Stimulated activated CD4-positive, alpha-beta T cell treated with anti-CD3 and anti-CD28 coated beads, TNF-alpha, amount 100 ng/mL, for 4 hours (primary cell): Measurements from ENCODE around the gene GALR2.

ENCODE experiments used
- DNase-seq, 3 experiments: peaks; one replicate each; pipeline ENCODE4 v3.0.0-alpha.2; 2020; ENCODE audit warnings: low read depth in 3 of 3

The GALR2 gene

GRCh38 chr17:76079956-76080767 lies 5.6 kb downstream of the GALR2 start:
- DNase-seq = no peak

GRCh38 chr17:76080768-76081287 lies 6.2 kb downstream of the GALR2 start:
- no peak for DNase-seq

GRCh38 chr17:76081295-76082210 lies 7.0 kb downstream of the GALR2 start:
- no peak for DNase-seq

DNA sequence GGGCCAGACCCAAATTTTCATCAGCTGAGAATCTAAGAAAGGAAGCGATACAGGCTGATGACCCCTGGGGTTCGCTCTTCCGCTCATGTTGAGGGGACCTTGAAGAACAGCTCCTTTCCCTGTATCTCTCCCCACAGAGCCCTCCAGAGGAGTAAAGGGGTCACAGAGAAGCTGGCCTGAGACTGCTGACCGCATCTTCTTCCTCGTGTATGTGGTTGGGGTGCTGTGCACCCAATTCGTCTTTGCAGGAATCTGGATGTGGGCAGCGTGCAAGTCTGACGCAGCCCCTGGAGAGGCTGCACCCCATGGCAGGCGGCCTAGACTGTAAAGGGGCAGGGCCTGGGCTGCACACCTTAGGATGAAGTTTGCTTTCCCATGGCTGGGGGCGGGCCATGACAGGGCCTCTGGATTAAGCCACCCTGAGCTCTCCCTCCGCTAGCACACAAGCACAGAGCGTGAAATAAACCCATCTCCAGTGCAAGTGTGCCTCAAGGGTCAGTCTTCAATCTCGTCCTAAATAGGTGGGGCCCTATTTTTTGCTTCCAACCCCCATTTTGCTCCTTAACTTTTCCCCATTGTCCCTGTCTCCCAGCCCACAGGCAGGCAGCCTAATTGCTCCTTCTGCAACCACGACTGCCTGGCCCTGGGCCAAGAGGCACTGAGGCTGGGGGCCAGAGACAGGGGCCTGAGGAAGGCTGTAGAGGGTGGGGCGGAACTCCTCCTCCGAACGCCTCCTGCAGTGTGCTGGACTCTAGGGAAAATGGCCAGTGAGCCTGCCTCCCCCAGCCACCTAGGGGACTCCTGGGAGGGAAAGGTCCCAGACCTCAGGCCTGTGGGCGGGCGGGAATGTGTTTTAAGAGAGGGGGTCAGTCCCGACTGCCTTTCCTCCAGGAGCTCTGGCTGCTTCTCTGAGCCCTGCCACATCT lies 8.0 kb downstream of the GALR2 start:
- DNase-seq = no peak

- no peak for DNase-seq
Observed at GRCh38 chr17:76083536-76084182, 9.1 kb downstream of the GALR2 start.

DNA sequence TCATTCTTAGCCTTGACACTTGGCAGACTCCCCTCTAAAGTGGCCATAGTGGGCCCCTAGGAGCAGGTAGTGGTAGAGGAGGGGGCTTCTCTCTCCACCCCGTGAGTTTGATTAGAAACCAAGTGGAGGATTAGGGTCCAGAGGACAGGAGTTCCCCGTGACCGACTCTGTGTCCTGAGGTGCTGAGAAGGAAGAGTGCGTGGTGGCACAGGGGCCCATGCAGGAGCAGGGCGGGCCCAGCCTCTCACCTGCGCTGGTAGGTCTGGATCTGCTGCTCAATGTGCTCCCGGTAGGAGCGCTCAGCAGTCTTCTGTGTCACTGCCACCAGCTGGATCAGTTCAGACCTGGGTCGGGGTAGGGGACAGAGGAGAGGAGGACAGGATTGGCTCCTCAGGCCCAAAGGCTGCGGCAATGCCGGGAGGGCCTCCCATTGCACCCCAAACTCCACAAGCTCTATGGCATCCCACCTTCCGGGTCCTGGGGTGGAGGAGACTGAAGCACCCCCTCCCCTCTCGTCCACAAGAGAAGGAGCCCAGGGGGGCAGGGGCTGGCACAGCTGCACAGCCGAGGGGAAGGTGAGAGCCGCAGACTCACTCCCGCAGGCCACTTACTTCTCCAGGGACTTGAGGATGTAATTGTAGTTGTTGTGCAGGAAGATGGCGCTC lies 10.6 kb downstream of the GALR2 start:
- DNase-seq = no peak

DNA sequence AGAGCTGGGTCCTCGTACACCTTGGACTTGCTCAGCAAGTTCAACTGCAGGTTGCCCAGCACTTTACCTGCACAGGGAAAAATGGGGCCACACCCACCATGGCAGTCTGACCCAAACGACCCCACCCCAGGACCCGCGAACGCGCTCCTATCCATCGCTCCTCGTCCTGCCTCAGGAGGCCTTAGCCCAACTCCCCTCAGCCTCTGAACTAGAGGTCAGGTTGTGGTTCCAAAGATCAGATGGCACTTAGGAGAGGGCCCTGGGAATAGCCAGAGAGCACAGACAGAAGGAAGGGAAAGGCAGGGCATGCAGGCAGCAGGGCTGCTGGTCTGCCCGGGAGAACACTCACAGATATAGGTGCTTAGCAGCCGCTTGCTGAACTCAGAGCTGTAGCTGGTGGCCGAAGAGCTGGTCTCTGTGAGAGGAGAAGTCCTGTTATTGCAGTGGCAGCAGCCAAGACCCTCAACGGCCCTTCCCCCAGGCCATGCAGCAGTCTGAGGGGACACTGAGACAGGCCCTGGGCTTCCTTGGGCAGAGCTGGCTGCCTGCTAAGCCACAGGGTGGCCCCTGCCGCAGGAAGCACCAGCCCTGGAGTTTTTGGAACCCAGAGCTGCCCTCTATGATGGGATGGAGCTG lies 11.3 kb downstream of the GALR2 start:
- no peak for DNase-seq

GRCh38 chr17:76086384-76086783 lies 11.8 kb downstream of the GALR2 start:
- DNase-seq = no peak

DNA sequence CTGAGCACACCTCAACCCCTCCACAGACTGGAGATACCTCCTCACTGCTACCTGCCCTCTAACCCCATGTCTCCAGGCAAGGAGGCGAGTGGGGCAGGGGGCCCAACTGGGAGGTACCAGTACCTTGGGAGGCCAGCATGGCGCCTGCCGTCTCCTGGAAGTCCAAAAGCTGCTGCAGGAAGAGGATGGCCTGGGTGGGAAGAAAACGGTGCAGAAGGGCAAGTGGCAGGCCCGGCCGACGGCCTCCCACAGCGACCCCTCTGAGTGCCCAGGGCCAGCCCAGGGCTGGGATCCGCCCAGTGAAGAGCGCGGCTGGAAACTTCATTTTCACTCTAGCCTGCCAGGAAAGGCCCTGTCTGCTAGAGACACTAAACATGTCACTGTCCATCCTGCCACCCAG lies 12.9 kb downstream of the GALR2 start:
- no peak for DNase-seq

DNA sequence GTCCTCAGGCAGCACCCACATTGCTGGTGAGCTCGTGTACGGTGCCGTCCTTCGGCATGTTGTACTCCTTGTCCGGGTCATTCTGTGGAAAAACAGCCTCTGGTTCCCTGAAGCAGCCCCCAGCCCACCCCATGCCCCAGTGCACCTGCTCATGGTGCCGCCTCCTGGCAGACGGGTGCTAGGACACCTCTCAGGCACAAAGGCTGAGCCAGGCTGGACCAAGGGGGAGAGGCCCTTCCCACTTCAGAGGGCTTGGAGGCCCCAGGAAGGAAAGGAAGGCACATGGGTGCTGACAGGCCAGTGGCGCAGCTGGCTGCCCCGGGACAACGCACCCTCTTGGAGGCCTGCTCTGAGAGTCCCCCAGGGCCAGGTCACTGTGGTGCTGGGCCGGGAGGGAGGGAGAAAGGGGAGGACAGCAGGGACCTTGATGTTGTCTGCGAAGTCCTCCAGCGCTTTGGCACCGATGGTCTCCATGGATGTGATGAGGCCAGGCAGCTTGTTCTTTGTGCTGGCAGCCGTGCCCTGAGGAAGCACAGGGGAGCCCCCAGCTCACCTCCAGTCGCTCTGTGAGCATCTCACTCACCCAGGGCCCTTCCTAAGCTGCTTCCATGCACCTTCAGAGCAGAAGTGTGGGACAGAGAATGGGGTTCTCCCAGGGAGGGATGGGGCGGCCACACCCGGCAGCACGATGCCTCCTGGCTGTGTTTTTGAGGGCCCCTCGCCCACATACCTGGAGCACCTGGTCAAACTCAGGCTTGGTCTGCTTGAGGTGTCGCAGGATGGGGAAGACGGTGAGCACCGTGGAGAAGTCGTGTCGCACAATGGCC lies 13.7 kb downstream of the GALR2 start:
- no peak for DNase-seq

DNA sequence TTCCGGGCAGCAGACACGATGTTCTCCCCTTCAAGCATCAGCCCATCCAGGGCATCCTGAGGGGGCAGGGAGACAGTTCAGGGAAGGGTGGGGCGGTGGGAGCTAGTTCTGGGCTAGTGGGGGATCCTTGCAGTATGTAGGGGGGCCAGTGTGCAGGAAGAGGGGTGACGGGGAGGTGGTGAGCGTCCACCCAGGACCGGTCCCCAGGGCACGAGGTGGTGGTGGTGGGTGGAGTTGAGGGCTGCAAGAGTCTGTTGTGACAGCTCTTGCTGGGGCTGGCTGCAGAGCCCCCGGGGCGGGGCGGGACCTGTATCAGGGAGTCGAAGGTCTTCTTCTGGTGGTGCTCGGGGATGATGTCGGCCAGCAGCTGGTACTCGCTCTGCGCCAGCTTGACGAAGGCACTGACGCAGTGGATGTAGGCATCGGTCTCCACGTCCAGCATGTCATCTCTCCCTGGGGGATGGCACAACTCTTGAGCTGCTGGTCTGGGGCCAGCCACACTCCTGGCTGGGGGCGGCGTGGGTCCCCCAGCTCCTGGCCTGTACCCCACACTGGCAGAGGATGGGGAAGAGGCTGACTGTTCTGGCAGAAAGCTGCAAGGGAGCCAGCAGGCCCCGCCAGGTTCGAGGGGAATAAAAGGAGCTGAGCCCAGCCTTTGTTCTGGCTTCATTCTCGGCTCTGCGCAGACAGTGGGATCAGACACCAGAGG lies 14.4 kb downstream of the GALR2 start:
- DNase-seq = no peak

- DNase-seq = no peak
Observed at GRCh38 chr17:76089680-76090516, 15.3 kb downstream of the GALR2 start.

GRCh38 chr17:76090517-76091129 lies 16.0 kb downstream of the GALR2 start:
- no peak for DNase-seq

GRCh38 chr17:76091526-76092286 lies 17.1 kb downstream of the GALR2 start:
- no peak for DNase-seq

DNA sequence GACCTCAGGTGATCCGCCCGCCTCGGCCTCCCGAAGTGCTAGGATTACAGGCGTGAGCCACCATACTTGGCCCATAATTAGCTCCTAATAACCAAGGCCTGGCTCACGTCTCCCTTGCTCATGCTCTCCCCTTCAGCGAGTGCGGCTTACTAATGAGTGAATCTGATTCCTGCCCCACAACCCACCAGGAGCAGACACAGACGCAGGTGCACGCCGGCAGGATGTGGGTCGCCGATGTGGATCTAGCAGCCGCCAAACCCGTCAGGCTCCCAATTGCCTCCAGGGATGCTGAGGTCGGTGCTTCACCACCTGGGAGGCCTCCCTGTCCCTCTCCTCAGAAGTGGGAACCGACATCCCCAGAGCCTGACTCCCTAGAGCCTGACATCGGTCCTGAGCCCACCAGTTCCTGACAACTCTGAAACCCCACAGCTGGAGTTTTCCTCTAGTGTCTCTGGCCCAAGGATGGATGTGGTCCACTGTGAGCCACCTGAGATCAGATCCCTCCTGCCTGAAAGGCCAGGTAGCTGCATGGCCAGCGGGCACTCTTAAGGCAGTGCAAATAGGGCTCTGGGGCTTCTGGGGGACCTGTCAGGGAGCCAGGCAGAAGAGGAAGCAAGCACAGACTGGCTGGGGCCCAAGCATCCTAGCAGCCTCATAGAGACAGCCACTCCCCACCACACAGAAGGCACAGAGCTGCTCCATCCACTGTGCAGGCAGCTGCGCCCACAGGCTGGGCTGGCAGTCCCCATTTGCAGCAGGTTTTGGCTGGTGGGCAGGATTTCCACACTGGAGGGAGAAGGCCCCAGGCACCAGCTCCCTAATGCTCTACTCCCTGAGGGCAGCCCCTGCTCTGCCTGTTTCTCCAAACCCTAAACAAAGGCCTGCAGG lies 18.2 kb downstream of the GALR2 start:
- DNase-seq = no peak
